HepG2 (cell line): ENCODE measurements around the gene BANP. TPM values are rescaled to one million over a fixed set of nuclear protein-coding genes. Genes with fewer than 3 reads are reported as not detected.

Experiments
- ATAC-seq: fragments of 200-7000 bp; cut with Tn5 transposase; 3 replicates; pipeline ENCODE4 v1.9.1; 2020; ENCODE audit warnings: mild to moderate bottlenecking, moderate library complexity
- BruUV-seq: library from RNA; stranded (reverse); fragments of 400-500 nt; replicated peaks from 2 replicates; lab custom pipeline; 2021; lab: Mats Ljungman, UMichigan
- CTCF ChIA-PET: fragments of 300-600 bp; formaldehyde crosslinking; extraction: SDS; loops from one replicate; lab custom pipeline; 2021; ENCODE audit warnings: low total read pairs, inconsistent platforms, low intra/inter-chr PET ratio; lab: Yijun Ruan, JAX
- POLR2A ChIA-PET: fragments of 350-600 bp; sonication (Branson Sonifier 250); formaldehyde crosslinking; loops from one replicate; lab custom pipeline; 2020; ENCODE audit warnings: antibody characterized with exemption, inconsistent platforms; lab: Yijun Ruan, JAX
- DNase-seq: peaks from one replicate; pipeline ENCODE4 v3.0.0-alpha.2; 2015; ENCODE audit warnings: low spot score
- FAIRE-seq: peaks from 3 replicates; lab custom pipeline; 2011; peaks lifted over from hg19 to GRCh38; lab: Jason Lieb, UNC
- H2AFZ ChIP-seq: one replicate; pipeline ENCODE4 v1.6.1; 2011; ENCODE audit warnings: low read length, inconsistent platforms
- H3K27ac ChIP-seq: fragments of 300-600 bp; 3 replicates; pipeline ENCODE4 v1.8.0; 2011; ENCODE audit warnings: mixed run types, mild to moderate bottlenecking, mixed read lengths, low read length, inconsistent platforms; ENCODE audit not compliant: insufficient read depth; ENCODE audit errors: extremely low read length
- H3K27me3 ChIP-seq, 2 experiments: fragments of 200-600 bp in 1 of 2; 2 replicates in 1 of 2; 3 replicates in 1 of 2; pipeline versions ENCODE4 v1.6.0 to v1.8.0; 2011; ENCODE audit warnings: low read length in 2 of 2, mild to moderate bottlenecking in 2 of 2, moderate library complexity in 2 of 2, inconsistent platforms in 1 of 2; ENCODE audit not compliant: insufficient read depth in 2 of 2, control insufficient read depth in 1 of 2
- H3K36me3 ChIP-seq, 2 experiments: fragments of 200-600 bp in 1 of 2; replicated peaks in 1 of 2; 2 replicates in 1 of 2; 3 replicates in 1 of 2; pipeline versions ENCODE4 v1.5.1 to v1.8.0; 2011; ENCODE audit warnings: low read length in 2 of 2, inconsistent platforms in 1 of 2; ENCODE audit not compliant: insufficient read depth in 2 of 2, control insufficient read depth in 1 of 2
- H3K4me1 ChIP-seq: 2 replicates; pipeline ENCODE4 v1.5.1; 2012; ENCODE audit warnings: low read length, inconsistent platforms; ENCODE audit not compliant: insufficient read depth
- H3K4me2 ChIP-seq: 2 replicates; pipeline ENCODE4 v1.6.0; 2011; ENCODE audit warnings: low read depth, low read length, inconsistent platforms
- H3K4me3 ChIP-seq, 3 experiments: fragments of 200-600 bp in 1 of 3; sonication (generic), shearing (Covaris generic) in 1 of 3; replicated peaks in 1 of 3; 2 replicates each; pipeline ENCODE4 v1.5.1; 2011 to 2016; ENCODE audit warnings: low read length in 3 of 3, inconsistent platforms in 2 of 3, low read depth in 2 of 3, mild to moderate bottlenecking in 2 of 3, control low read depth in 1 of 3, mixed read lengths in 1 of 3; ENCODE audit not compliant: insufficient read depth in 1 of 3
- H3K79me2 ChIP-seq: one replicate; pipeline ENCODE4 v1.6.1; 2011; ENCODE audit warnings: low read length, inconsistent platforms; ENCODE audit not compliant: insufficient read depth
- H3K9ac ChIP-seq: 2 replicates; pipeline ENCODE4 v1.6.0; 2011; ENCODE audit warnings: mild to moderate bottlenecking, low read depth, low read length, inconsistent platforms; ENCODE audit not compliant: insufficient read depth
- H3K9me3 ChIP-seq: 2 replicates; pipeline ENCODE4 v1.5.1; 2012; ENCODE audit warnings: mild to moderate bottlenecking, low read length
- H4K20me1 ChIP-seq: 2 replicates; pipeline ENCODE4 v1.6.0; 2011; ENCODE audit warnings: inconsistent platforms, mild to moderate bottlenecking, low read length, moderate library complexity; ENCODE audit not compliant: insufficient read depth
- ATF1 ChIP-seq: IDR thresholded peaks from 2 replicates; pipeline ENCODE4 v1.6.1; 2016; ENCODE audit warnings: mild to moderate bottlenecking, control low read depth
- ATF7 ChIP-seq, 2 experiments: fragments of 450-650 bp in 1 of 2; sonication (generic) in 1 of 2; formaldehyde crosslinking in 1 of 2; IDR thresholded peaks; 2 replicates each; pipeline versions ENCODE4 v1.4.0 to v1.6.1; 2016 to 2020; ENCODE audit warnings: antibody characterized with exemption in 1 of 2, mild to moderate bottlenecking in 1 of 2, missing genetic modification reagents in 1 of 2
- MYC ChIP-seq: sonication (generic); formaldehyde crosslinking; IDR thresholded peaks from 2 replicates; pipeline ENCODE4 v1.9.0; 2021; ENCODE audit warnings: missing genetic modification reagents, borderline replicate concordance
- POLR2AphosphoS2 ChIP-seq: IDR thresholded peaks from 2 replicates; pipeline ENCODE4 v1.6.1; 2011; ENCODE audit warnings: low read depth, low read length, improper control_type of control experiment
- SMARCE1 ChIP-seq: fragments of 450-650 bp; IDR thresholded peaks from 2 replicates; pipeline ENCODE4 v1.6.1; 2017; ENCODE audit warnings: borderline replicate concordance
- SOX5 ChIP-seq: IDR thresholded peaks from 2 replicates; pipeline ENCODE4 v1.6.1; 2016; ENCODE audit warnings: borderline replicate concordance
- SRSF4 ChIP-seq: fragments of 200-400 bp; formaldehyde crosslinking; IDR thresholded peaks from one replicate; pipeline ENCODE4 v1.6.1; 2018; ENCODE audit warnings: mild to moderate bottlenecking, low read depth, low read length, moderate library complexity; ENCODE audit not compliant: poor library complexity, severe bottlenecking
- ZBTB37 ChIP-seq: sonication (generic); formaldehyde crosslinking; IDR thresholded peaks from 2 replicates; pipeline ENCODE4 v1.4.0; 2020; ENCODE audit warnings: mild to moderate bottlenecking, missing genetic modification reagents
- ZFP91 ChIP-seq: sonication (generic); formaldehyde crosslinking; IDR thresholded peaks from 2 replicates; pipeline ENCODE4 v1.9.0; 2022; ENCODE audit warnings: missing genetic modification reagents, mild to moderate bottlenecking, borderline replicate concordance
- ZNF121 ChIP-seq: sonication (generic); formaldehyde crosslinking; IDR thresholded peaks from 2 replicates; pipeline ENCODE4 v1.5.0; 2020; ENCODE audit warnings: mild to moderate bottlenecking, missing genetic modification reagents
- ZNF430 ChIP-seq: sonication (generic); formaldehyde crosslinking; IDR thresholded peaks from 2 replicates; pipeline ENCODE4 v1.9.0; 2021; ENCODE audit warnings: mild to moderate bottlenecking, missing genetic modification reagents
- ZNF607 ChIP-seq: sonication (generic); formaldehyde crosslinking; IDR thresholded peaks from 2 replicates; pipeline ENCODE4 v1.5.1; 2020; ENCODE audit warnings: missing genetic modification reagents, mild to moderate bottlenecking, borderline replicate concordance
- ZNF704 ChIP-seq: sonication (generic); formaldehyde crosslinking; IDR thresholded peaks from 2 replicates; pipeline ENCODE4 v1.8.1; 2023; ENCODE audit warnings: mild to moderate bottlenecking, inconsistent platforms, moderate library complexity, missing genetic modification reagents, borderline replicate concordance
- ZNF75D ChIP-seq: sonication (generic); formaldehyde crosslinking; IDR thresholded peaks from 2 replicates; pipeline ENCODE4 v1.8.1; 2023; ENCODE audit warnings: missing genetic modification reagents, mild to moderate bottlenecking, borderline replicate concordance
- WGBS: methylation state at CpG from one replicate; pipeline ENCODE4 v1.1.6; 2017; ENCODE audit warnings: low lambda C conversion rate; 5-methylcytosine and 5-hydroxymethylcytosine counted together
- in situ Hi-C: cut with HindIII; loops from 2 replicates; pipeline ENCODE4 v1.10.0; 2017; ENCODE audit warnings: low pct_unique_long_range_greater_than_20kb; ENCODE audit not compliant: extremely low pct_ligation_motif_present
- intact Hi-C: fragments of 100-400 bp; cut with micrococcal nuclease; formaldehyde crosslinking; loops from one replicate; pipeline ENCODE4 v1.10.0; 2022; ENCODE audit not compliant: unreplicated experiment
- polyA plus RNA-seq, 8 experiments: library from polyadenylated mRNA; depleted of rRNA in 3 of 8; stranded (reverse) in 7 of 8; unstranded in 1 of 8; fragments of >200 nt; fragmentation: Illumina TruSeq in 4 of 8; extraction: Trizol in 4 of 8; gene quantifications; 2 replicates each; pipeline versions ENCODE4 v1.2.1 to v1.2.3, GENCODE V29; 2011 to 2016; ENCODE audit warnings: low read depth in 4 of 8, missing spikeins in 1 of 8, mixed read lengths in 1 of 8; ENCODE audit not compliant: insufficient read depth in 1 of 8
- total RNA-seq, 5 experiments: library from RNA; depleted of rRNA; stranded (reverse); fragments of >200 nt; fragmentation: Illumina TruSeq; extraction: Trizol; gene quantifications; 2 replicates each; pipeline ENCODE4 v1.2.3, GENCODE V29; 2016; ENCODE audit warnings: low read depth in 1 of 5
- TF ChIP-seq, protein P1 (sequence below): sonication (generic); formaldehyde crosslinking; IDR thresholded peaks from 2 replicates; pipeline ENCODE4 v1.4.0; 2020; ENCODE audit warnings: low read depth, missing genetic modification reagents

The BANP gene
- total and polyA plus RNA-seq, 2 of the 13 experiments (the other 11 are each of a cell fraction or from before 2014, with no cell fraction given), result 20.2 to 23.8 TPM

GRCh38 chr16:87979352-87979751 is 28.1 kb downstream of the BANP start:
- Histone ChIP-seq H3K4me3 (no peak overlapping the region), H3K36me3 (peaks cover 6 to 20% of the 10 kb centered on the region in 2 experiments; a peak in 4 of 5 replicates), H3K27ac (no peak overlapping the region), H4K20me1 (no peaks in the 10 kb centered on the region), H3K9me3 (no peaks in the 10 kb centered on the region), H3K4me1 (peaks cover 21% of the 10 kb centered on the region), H3K27me3 (no peaks in the 10 kb centered on the region), H3K9ac (no peak overlapping the region), H3K4me2 (no peak overlapping the region), H2AFZ (no peak overlapping the region), H3K79me2 (peaks cover 2% of the 10 kb centered on the region)
- in situ Hi-C loops, result no loop called here
- WGBS, result 85% methylated on average over 8 of the region's 8 CpGs
- ChIA-PET CTCF (no interaction called here), POLR2A (no interaction called here)
- FAIRE-seq (no peak), ATAC-seq (no peak), DNase-seq (no peak)
- BruUV-seq, result no TSS peak
- intact Hi-C loops, result no loop called here
- TF ChIP-seq SOX5 (CRISPR knock-in tag), result no peak
- no peak for TF ChIP-seq POLR2AphosphoS2
- no peak for TF ChIP-seq ZNF75D (CRISPR knock-in tag)
- TF ChIP-seq, protein P1, sequence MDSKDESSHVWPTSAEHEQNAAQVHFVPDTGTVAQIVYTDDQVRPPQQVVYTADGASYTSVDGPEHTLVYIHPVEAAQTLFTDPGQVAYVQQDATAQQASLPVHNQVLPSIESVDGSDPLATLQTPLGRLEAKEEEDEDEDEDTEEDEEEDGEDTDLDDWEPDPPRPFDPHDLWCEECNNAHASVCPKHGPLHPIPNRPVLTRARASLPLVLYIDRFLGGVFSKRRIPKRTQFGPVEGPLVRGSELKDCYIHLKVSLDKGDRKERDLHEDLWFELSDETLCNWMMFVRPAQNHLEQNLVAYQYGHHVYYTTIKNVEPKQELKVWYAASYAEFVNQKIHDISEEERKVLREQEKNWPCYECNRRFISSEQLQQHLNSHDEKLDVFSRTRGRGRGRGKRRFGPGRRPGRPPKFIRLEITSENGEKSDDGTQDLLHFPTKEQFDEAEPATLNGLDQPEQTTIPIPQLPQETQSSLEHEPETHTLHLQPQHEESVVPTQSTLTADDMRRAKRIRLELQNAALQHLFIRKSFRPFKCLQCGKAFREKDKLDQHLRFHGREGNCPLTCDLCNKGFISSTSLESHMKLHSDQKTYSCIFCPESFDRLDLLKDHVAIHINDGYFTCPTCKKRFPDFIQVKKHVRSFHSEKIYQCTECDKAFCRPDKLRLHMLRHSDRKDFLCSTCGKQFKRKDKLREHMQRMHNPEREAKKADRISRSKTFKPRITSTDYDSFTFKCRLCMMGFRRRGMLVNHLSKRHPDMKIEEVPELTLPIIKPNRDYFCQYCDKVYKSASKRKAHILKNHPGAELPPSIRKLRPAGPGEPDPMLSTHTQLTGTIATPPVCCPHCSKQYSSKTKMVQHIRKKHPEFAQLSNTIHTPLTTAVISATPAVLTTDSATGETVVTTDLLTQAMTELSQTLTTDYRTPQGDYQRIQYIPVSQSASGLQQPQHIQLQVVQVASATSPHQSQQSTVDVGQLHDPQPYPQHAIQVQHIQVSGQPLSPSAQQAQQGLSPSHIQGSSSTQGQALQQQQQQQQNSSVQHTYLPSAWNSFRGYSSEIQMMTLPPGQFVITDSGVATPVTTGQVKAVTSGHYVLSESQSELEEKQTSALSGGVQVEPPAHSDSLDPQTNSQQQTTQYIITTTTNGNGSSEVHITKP, result no peak
- TF ChIP-seq SMARCE1, result no peak
- no peak for TF ChIP-seq ATF1 (CRISPR knock-in tag)
- TF ChIP-seq ZFP91 (CRISPR knock-in tag), result no peak
- TF ChIP-seq ATF7 (IDR thresholded peaks at IDR 0.05), result no peak
- TF ChIP-seq ATF7 (CRISPR knock-in tag; IDR thresholded peaks at IDR 0.05), result no peak
- TF ChIP-seq ZNF704 (CRISPR knock-in tag), result no peak
- no peak for TF ChIP-seq ZNF430 (CRISPR knock-in tag)
- TF ChIP-seq ZNF121, result no peak
- TF ChIP-seq ZBTB37, result no peak
- TF ChIP-seq MYC (CRISPR knock-in tag), result no peak
- no peak for TF ChIP-seq SRSF4
- no peak for TF ChIP-seq ZNF607 (CRISPR knock-in tag)
